Measurements from ENCODE around the gene SMTN.

- TF ChIP-seq CTCF (IDR thresholded peaks at IDR 0.05; ENCODE audit: insufficient read depth, low read length), result no peak
- TF ChIP-seq REST (IDR thresholded peaks at IDR 0.05; ENCODE audit: insufficient replicate concordance, low read depth), result no peak
- TF ChIP-seq POLR2AphosphoS5 (IDR thresholded peaks at IDR 0.05; ENCODE audit: low read depth), result no peak
- no peak for TF ChIP-seq SPI1 (IDR thresholded peaks at IDR 0.05; ENCODE audit: borderline replicate concordance, low read depth)
Measured at GRCh38 chr22:31107894-31108218, 26.7 kb downstream of the SMTN start.

Measured in HL-60 (cell line).